GM10847 (cell line): ENCODE data around the gene DYDC2.
A peak's percentile ranks its signal among the peaks of the same experiment; 100 is the strongest.

ENCODE experiments used
- POLR2A ChIP-seq: IDR thresholded peaks from 2 replicates; pipeline ENCODE4 v1.6.1; 2011; ENCODE audit not compliant: insufficient read length; ENCODE audit errors: extremely low read depth

The DYDC2 gene

GRCh38 chr10:80406204-80406603 is 49.6 kb downstream of the DYDC2 start:
- TF ChIP-seq POLR2A, result no peak

DNA sequence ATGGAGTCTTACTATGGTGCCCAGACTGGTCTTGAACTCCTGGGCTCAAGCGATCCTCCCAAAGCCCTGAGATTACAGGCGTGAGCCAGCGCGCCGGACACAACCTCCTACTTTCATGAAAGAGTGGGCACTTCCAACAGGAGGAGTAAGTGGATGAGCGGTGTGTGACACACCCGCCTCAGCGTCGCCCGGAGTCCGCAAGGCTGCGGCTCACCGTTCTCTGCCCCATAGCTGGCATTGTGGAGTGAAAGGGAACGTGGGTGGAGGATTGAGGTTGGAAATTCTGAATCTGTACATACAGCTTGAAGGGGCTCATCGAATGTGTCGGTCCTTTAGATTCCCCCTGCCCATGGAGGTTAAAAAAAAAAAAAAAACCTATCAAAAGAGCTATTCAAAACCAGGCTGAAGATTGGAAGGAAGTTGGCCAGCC is 51.2 kb downstream of the DYDC2 start:
- no peak for TF ChIP-seq POLR2A

DNA sequence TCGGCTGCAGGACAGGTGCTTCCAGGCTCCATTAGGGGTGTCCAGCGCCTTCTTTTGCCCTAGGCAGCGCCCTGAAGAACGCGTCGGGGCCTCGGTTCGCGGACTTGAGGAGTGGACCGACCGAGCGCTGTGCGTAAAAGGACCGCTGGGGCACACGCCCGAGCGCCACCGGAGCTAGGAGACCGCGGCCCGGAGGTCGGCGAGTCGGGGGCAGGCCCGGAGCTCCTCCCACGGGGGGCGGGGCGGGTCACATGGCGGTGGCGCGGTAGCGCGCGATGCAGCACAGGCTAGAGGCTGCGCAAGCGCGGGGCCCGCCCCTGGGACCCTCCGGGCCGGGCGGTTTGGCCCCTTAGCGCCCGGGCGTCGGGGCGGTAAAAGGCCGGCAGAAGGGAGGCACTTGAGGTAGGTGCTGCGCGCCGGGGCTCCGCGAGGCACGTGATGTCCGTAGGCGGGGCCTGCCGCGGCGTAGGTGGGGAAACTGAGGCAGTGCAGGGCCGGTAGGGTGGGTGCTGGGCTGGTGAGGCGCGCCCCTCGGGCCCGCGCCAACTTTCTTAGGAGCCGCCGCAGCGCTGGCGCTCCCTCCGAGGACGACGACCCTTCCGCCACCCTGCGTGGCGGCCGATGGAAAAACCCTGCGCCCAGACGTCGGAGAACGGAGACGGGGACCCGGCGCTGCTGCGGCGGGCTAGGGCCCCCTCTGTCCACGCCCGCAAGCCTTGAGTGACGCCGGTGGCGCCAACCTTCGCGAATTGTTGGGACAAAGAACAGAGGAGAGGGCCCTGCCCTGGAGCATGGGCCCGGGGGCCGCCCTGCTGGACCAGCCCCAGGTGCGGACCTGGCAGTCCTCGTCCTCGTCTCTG is 51.9 kb downstream of the DYDC2 start, which contains the start of gene PRXL2A:
Gene PRXL2A (plus strand): TSS at position 310 of the 860 bp plus-strand sequence. CDS start 11,917 bp downstream, outside the sequence.
- TF ChIP-seq POLR2A, result peak; percentile 17

- TF ChIP-seq POLR2A, result no peak
Measured at GRCh38 chr10:80409121-80409520, 52.5 kb downstream of the DYDC2 start.

DNA sequence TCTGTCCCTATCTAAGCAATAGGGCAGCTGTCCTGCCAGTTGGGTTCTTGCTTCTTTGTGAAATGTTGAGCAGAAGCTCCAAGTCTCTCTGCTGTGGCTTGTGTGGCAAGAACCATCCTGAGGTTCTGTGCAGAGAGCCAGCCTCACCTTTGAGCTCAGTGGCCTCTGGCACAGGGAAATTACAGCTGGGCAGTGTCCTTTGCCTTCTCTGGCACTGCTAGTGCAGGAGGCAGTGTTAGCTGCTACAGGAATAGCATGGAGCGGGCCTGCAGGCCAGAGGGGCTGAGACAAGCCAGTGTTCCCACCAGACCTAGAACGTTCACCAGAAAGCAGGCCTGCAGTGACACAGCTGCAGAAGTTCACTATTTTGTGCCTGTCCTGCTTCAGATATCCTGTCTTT is 53.5 kb downstream of the DYDC2 start:
- TF ChIP-seq POLR2A, result no peak

DNA sequence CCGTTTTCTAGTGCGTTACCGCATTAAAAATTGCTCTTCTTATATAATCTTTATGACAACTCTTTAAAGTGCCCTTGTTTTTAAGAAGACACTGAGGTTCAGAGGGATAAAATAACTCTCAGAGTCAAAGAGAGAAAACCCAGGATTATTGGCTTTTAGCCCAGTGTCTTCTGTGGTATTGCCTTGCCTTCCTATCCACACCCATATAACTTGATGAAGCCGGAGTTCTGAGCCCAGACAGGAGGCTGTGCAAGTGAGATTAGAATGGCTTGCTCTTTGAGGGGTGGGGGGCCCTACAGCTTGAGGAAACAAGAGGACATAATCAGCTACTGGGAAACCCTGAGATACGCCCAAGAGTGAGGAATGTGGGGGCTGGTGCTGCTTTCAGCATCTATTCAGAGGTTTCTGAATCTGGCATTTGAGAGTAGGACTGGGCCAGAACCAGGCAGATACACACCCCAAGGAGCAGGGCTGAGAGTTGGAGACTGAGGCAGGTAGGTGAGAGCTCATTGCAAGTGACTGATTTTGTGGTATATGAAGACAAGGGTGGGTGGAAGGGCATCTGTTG is 54.1 kb downstream of the DYDC2 start:
- TF ChIP-seq POLR2A, result no peak

DNA sequence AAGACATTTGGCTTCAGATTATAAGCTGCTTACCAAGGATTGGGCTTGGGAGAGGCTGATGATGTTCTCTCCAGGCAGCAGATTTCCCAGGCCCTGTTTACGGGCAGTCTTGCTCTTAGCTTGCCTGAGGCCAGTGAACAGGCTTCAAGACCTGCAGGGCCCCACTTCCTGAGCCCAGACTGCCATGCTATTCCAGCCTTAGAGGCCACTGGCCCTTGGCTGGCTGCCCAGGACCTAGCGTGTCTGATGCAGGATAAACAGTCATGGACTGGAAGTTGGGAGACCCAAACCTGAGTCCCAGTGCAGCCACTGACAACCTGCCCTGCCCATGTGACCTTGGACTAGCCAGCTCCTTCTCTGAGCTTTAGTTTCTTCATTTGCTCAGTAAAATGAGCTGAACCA is 54.7 kb downstream of the DYDC2 start:
- TF ChIP-seq POLR2A, result no peak

GRCh38 chr10:80411681-80412220 is 55.2 kb downstream of the DYDC2 start:
- TF ChIP-seq POLR2A, result no peak

GRCh38 chr10:80412486-80412885 is 55.9 kb downstream of the DYDC2 start:
- TF ChIP-seq POLR2A, result no peak

DNA sequence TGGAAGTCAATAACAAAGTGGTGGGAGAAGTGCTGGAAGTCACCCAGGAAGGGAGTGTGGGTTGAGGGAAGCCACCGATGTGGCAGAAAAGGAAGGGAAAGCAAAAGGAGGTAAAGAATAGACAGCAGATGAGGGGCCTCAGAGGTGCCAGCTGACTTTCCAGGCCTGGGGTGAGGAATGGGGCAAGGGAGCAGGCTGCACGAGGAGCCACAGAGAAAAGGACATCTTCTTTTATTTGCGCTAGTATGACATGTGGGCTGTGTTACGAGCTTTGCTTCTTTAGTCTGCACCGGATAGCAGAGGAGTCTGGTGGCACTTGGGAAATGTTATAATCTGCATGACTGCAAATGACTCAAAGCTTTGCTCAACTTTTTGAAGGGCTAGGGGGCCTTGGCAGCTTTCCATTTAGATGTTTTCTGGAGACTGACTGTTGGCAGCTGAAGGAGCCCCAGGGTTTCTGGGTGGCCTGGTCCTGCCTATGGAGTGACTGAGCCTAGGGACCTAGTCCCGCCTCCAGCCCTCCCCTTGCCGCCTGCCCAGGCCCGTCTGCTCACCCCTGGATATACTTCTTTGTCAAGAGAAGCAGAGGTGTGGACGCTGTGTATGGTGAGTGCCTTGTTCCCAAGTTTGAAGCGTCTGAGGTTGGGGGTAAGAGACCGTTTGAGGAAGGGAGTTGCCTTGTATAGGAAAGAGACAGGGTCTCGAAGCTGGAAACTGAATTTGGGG is 56.9 kb downstream of the DYDC2 start:
- TF ChIP-seq POLR2A, result no peak

- no peak for TF ChIP-seq POLR2A
Measured at GRCh38 chr10:80414142-80414895, 57.7 kb downstream of the DYDC2 start.

DNA sequence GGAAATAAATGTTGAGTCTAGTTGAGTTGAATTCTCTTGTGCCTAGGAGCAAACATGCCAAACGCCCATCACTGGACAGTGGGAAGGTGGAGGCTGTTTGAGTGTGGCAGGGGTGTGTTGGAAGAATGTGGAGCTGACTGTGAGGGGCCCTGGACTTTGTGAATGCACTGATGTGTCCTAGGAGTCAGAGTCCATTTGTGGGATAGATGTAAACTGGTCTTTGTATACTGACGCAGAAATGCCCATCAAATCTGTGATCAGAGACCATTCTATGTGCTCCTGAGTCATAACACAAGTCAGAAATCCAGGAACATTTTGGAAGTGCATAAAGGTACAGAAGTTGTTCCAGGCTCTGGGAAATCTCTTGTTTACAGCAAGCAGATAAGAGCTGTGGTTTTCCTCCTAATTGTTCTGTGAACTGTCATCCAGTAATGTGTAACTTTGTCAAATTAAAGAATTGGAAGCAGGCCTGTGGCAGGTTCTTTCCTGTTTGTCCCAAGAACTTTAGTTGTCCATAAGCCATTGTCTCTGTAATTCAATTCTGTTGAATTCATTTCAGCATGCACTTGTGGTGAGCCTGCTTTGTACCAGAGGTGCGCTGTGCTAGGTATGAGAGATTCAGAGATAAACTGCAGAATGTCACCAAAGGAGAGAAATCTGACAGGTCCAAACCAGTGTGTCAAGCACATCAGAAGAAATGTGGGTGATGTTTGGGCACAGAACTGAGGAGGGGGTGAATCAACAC is 59.3 kb downstream of the DYDC2 start:
- TF ChIP-seq POLR2A, result no peak

- TF ChIP-seq POLR2A, result no peak
Measured at GRCh38 chr10:80416479-80417098, 60.0 kb downstream of the DYDC2 start.
